GM21825 (cell line): ENCODE measurements around the gene GPR84.
"Not testable (repeated sequence)": the region's sequence is repeated elsewhere in the genome, so short reads cannot be mapped to it uniquely, and the experiment has no call there.

ENCODE experiments used
- ATAC-seq: cut with Tn5 transposase; IDR thresholded peaks from one replicate; pipeline ENCODE4 v1.9.1; 2021; ENCODE audit warnings: mild to moderate bottlenecking, moderate library complexity; ENCODE audit not compliant: unreplicated experiment

GPR84 gene

DNA sequence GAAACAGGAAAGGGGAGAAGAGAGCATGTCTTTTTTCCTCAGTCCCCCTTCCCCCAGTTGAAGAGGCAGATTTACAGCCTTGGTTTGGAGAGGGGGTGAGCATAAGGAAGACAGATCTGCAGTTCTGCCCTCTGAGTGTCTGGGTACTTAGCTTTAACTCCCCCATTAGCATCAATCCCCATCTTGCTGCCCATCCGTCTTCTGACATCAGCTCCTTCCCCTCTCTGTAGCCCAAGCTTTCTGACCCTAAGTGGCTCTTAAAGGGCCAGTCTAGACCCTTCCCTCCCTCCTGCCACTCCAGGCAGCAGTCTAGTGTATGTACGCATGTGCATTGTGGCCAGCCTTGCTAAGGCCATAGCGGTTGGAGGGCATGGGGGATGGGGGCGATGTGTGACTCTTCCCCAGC is 7.3 kb downstream of the GPR84 start:
- no peak for ATAC-seq

DNA sequence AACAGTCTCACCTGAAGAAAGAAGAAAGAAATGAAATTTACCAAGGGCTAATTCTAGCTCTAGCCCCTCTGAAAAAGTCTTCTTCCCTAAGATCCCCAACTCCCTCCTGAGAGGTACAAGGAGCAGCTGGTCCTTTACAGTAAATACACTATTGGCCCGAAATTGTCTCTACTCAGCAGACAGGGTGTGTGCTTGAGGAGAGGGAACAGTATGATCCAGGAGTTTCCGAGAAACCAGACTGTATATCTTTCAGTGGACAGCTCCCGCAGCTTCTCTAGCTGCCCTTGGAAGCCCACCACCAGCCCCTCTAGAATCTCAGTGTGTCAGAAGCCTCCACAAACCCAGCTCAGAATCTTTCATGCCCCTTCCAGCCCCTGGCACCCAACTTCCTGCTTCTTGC is 8.1 kb downstream of the GPR84 start:
- ATAC-seq, result no peak

- ATAC-seq, result no peak
Measured at GRCh38 chr12:54355104-54355815, 9.0 kb downstream of the GPR84 start.

GRCh38 chr12:54354271-54354670 is 10.0 kb downstream of the GPR84 start:
- not testable (repeated sequence) for ATAC-seq

- no peak for ATAC-seq
Measured at GRCh38 chr12:54352891-54353874, 11.1 kb downstream of the GPR84 start.

- ATAC-seq, result no peak
Measured at GRCh38 chr12:54352022-54352531, 12.2 kb downstream of the GPR84 start.

GRCh38 chr12:54351341-54351740 is 12.9 kb downstream of the GPR84 start:
- ATAC-seq, result no peak

DNA sequence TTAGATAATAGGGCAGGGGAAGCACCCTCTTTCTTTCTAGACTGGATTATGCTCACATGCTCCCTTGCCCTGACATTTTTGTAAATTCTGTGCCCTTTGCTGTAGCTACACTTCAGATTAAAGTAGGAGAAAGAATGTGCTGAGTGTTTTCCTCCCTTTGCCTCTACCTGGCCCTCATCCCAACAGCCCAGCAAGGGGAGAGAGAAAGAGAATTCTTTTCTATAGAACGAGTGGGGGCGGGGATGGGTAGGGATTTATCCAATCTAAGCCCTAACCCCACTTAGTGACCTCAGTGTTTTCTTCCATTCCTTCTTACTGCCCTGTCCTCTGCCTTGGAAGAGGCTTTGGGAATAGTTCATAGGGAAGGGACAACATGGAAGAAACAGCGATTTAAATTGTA is 13.5 kb downstream of the GPR84 start:
- no peak for ATAC-seq

DNA sequence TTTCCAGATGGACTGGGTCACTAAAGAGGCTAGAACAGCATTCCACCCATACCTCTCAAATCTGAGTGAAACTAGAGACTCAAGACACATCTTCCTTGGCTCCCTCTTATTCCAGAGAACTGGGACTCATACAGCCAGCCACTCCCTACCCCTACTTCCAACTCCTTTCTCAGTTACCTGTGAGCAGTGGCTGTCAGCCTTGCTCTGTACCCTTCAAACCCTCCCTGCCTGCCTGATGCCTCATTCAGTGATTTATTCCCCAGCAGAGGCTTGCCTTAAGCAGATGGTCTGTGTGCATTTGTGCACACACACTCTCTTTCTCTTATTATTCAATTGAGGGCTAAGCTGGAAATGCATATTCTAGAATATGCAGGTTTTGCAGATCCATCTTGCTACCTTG is 14.6 kb downstream of the GPR84 start:
- ATAC-seq, result no peak

DNA sequence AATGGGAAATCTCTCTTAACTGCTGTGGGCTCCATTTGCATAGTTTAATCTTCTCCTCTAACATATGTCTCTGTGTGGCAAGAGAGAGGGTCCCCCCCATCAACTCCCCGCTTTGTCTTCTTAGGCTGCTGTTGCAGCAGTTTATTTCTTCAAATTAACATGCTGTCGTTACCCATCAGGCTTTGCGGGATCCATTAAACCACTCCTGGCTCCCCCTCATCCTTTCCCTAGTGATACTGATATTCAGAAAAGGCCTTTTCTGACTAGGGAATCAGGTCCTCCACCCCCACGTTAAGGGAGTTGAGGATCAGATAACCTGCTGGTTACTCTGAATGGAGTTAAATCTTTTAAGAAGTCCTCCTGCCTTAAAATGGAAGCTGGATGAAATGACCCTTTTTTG is 15.2 kb downstream of the GPR84 start:
- no peak for ATAC-seq

GRCh38 chr12:54341378-54342300 is 22.6 kb downstream of the GPR84 start:
- no peak for ATAC-seq

DNA sequence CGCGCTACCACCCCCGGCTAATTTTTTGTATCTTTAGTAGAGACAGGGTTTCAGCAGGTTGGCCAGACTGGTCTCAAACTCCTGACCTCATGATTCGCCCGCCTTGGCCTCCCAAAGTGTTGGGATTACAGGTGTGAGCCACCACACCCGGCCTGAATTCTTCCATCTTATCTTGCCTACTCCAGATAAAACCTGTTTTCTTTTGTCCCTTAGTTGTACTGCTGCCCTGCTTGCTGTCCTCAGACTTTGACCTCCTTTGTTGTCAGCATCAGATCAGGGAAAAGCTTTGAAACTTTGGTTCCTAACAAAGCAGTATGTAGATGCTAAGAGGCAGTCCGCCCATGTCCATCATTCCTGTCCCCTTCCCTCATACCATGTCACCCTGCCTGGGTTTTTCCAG is 23.4 kb downstream of the GPR84 start:
- no peak for ATAC-seq

GRCh38 chr12:54338698-54339296 is 25.5 kb downstream of the GPR84 start:
- no peak for ATAC-seq

GRCh38 chr12:54337854-54338650 is 26.2 kb downstream of the GPR84 start:
- ATAC-seq, result no peak

DNA sequence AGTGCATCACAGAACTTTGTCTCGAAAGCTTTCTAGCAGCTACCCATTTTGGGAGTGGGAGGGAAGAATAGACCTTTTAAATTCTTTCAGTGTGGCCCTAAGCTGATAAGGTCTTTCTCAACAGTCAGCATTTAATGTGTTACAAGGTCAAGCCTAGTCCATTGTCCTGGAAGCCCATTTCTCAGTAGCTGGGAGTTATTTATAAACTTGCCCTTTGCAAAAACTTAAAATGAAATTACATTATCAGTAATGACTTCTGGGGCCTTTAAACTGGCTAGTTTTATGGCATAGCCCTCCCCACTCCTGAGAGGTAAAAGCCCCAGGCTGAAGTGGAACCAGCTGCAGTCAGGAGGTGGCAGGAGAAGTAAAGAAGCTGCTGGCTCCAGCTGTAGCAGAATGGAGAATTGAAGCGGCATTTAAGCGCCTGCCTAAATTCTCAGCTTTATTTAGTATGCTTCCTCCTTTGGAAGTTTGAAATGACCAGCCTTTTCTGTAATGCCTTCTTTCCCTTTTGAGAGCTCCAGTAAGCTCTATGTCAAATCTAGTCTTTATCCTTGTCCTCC is 26.9 kb downstream of the GPR84 start:
- no peak for ATAC-seq

DNA sequence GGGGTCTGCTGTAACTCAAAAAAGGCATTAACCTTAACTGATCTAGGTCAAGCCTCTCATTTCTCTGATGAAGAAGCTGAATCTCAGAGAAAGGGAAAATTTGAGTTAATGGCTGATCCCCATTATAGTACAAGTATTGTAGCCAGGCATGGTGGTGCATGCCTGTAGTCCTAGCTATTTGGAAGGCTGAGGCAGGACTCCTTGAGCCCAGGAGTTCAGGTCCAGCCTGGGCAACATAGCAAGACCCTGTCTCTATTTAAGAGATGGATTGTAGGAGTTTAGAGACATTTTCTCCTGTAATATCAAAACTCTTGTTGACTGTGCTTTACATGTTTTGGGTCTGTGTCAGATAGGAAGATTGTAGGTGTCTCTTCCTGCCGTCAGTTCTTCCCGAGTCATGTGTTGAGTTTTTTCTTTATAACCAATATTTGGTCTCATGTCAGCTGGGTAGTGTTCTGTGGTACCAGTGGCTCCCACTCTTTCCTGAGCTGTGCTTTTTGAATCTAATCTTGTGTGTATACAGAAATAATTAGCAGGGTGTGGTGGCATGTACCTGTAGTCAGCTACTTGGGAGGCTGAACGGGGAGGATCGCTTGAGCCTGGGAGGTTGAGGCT is 30.8 kb downstream of the GPR84 start:
- no peak for ATAC-seq

DNA sequence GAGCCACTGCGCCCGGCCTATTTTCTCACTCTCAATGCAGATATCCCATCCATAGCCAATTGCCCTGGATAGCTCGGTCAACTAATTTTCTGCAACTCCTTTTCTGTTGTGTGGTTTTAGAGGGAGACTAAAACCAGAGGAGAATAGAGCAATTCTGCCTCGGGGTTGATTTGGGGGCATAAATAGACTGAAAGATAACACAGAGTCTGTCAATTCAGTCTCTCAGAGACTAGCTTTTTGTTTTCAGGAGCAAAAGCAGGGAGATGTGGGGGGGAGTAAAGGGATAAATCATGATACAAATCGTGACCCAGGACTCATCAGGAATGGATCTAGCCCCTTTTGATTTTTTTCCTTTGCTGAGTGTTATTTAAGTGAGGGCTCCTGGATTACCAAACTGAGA is 32.8 kb downstream of the GPR84 start:
- ATAC-seq, result no peak

GRCh38 chr12:54330442-54330841 is 33.8 kb downstream of the GPR84 start:
- ATAC-seq, result no peak

- ATAC-seq, result no peak
Measured at GRCh38 chr12:54329759-54330158, 34.5 kb downstream of the GPR84 start.
